Stimulated activated CD4-positive, alpha-beta T cell treated with anti-CD3 and anti-CD28 coated beads, Interleukin-4, amount 100 ng/mL, for 48 hours (primary cell): ENCODE results near the gene ZKSCAN1.

Experiments used
- DNase-seq, 2 donors: peaks; one replicate each; pipeline ENCODE4 v3.0.0-alpha.2; 2020; ENCODE audit warnings: low read depth in 2 of 2

The ZKSCAN1 gene

GRCh38 chr7:100038326-100038725 is 22.9 kb downstream of the ZKSCAN1 start:
- no peak for DNase-seq

GRCh38 chr7:100040575-100040974 is 25.2 kb downstream of the ZKSCAN1 start:
- no peak for DNase-seq

- no peak for DNase-seq
These were observed 29.3 kb downstream of the ZKSCAN1 start for GRCh38 chr7:100044718-100045117.

- DNase-seq, result no peak
These were observed 33.3 kb downstream of the ZKSCAN1 start for GRCh38 chr7:100048680-100049079.

GRCh38 chr7:100049441-100050291 is 34.3 kb downstream of the ZKSCAN1 start, which contains the start of gene ZSCAN21:
ZSCAN21 (plus strand) TSS chr7:100049774; CDS start chr7:100057007, 7,233 bp downstream.
- peak; percentile 71 to 79 for DNase-seq

GRCh38 chr7:100051611-100052010 is 36.2 kb downstream of the ZKSCAN1 start:
- no peak for DNase-seq

- DNase-seq, result no peak
These were observed 37.8 kb downstream of the ZKSCAN1 start for GRCh38 chr7:100053215-100053614.

GRCh38 chr7:100057006-100057405 is 41.6 kb downstream of the ZKSCAN1 start:
- DNase-seq, result no peak

GRCh38 chr7:100059251-100059739 is 43.9 kb downstream of the ZKSCAN1 start:
- no peak for DNase-seq

GRCh38 chr7:100061518-100062193 is 46.3 kb downstream of the ZKSCAN1 start:
- no peak for DNase-seq

GRCh38 chr7:100063376-100063775 is 48.0 kb downstream of the ZKSCAN1 start:
- no peak for DNase-seq

GRCh38 chr7:100064162-100064561 is 48.8 kb downstream of the ZKSCAN1 start:
- DNase-seq, result no peak

- DNase-seq, result no peak
These were observed 50.2 kb downstream of the ZKSCAN1 start for GRCh38 chr7:100065452-100066186.

GRCh38 chr7:100066953-100067352 is 51.6 kb downstream of the ZKSCAN1 start:
- DNase-seq, result no peak

GRCh38 chr7:100069991-100070390 is 54.6 kb downstream of the ZKSCAN1 start:
- DNase-seq, result no peak

GRCh38 chr7:100071018-100071723 is 55.8 kb downstream of the ZKSCAN1 start:
- DNase-seq, result no peak

- DNase-seq, result no peak
These were observed 57.1 kb downstream of the ZKSCAN1 start for GRCh38 chr7:100072462-100072861.

GRCh38 chr7:100074841-100075240 is 59.4 kb downstream of the ZKSCAN1 start:
- DNase-seq, result no peak

- no peak for DNase-seq
These were observed 60.0 kb downstream of the ZKSCAN1 start for GRCh38 chr7:100075418-100075817.

- no peak for DNase-seq
These were observed 61.8 kb downstream of the ZKSCAN1 start for GRCh38 chr7:100077205-100077604.

GRCh38 chr7:100079024-100079560 is 63.7 kb downstream of the ZKSCAN1 start:
- DNase-seq, result no peak
